COLO829 (cell line): ENCODE measurements around the gene SEMA6A.

Experiments
- DNase-seq: peaks from one replicate; pipeline ENCODE4 v3.0.0; 2012; ENCODE audit warnings: low spot score

SEMA6A gene

DNA sequence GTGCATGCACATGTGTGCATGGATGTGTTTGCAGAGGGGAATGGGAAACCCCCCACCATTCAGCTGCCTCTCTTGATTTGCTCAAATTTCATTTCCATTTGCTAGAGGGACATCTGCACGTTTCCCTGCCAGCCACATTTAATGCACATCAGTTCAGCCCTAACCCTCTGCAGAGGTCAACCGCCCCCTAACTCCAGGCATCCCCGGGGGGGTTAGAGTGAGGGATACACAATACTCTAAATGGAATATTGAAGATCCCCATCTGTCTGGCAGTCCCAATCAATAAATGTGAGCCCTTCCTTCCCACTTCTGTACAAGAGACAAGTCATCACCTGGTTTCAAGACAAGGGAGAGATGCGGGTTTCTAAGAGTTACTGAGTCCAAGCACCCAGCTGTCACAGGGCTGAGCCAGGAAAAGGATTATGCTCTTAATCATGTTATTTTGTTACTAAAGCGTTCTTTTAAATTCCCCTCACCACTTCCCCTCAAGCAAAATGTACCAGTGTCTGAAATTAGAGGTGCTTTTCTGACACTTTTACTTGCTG is 134.1 kb downstream of the SEMA6A start:
- no peak for DNase-seq

DNA sequence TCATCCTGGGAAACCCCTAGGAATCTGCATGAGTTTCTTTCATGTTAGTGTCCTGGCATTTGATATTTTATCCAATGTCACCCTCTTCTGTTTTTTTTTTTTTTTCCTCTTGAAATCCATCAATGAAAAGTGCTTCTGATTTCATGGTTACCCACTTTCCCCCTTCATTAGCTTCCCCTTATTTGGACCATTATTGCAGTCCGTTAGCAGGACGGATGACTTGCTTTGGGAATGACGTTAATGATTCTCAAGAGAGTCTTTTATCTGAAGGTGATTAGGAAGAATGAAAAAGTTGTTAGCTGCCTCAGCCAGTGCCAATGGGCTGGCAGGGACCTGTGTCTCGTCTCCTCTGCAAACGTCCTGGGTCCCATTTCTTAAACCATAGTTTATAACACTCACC is 134.7 kb downstream of the SEMA6A start:
- no peak for DNase-seq

DNA sequence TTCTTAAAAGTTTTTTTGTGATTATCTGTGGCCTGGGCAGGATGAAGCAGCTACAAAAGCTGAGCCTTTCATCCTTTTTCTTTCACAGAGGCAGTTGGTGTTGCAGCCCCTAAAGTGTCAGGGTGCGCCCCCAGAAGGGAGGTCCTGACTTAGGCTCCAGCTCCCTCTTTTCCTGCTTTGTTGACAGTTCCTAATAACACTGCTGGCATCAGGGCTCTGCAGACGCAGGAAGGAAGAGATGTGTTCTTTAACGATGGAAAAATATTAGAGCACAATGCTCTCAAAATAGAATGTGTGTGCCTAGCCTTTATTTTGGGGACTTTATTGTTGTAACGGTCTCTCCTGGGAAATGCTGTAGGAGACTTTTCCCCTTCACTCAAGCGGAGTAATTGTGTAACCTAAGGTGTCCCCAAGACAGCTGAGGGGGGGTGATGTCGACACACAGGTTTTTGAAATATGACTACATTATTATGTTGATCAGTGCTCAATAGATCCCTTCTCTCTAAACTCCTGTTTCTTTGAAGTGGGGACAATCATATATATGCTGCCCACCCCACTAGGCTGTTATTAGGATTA is 135.6 kb downstream of the SEMA6A start:
- DNase-seq = no peak

GRCh38 chr5:116437922-116438578 is 136.6 kb downstream of the SEMA6A start:
- no peak for DNase-seq

GRCh38 chr5:116437351-116437705 is 137.3 kb downstream of the SEMA6A start:
- no peak for DNase-seq

- no peak for DNase-seq
These were observed 137.8 kb downstream of the SEMA6A start for GRCh38 chr5:116436674-116437350.

DNA sequence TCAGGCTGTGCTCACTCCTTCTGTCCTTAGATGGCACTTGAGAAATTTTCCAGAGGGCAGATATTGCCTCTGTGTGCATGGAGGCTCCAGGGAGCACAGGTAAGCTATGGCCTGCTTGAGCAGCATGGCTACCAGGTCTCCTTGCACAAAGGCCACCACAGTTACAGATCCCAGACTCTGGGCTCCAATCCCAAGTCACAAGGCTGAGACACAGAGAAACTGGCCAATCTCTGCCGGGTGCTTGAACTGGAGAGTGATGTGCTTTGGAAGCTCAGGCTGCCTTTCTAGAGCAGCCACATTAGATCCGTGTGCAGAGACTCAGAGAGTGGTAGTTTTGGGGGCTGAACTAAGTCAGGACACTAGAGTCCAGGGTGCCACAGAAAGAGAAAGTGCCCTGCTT is 145.7 kb downstream of the SEMA6A start:
- no peak for DNase-seq

DNA sequence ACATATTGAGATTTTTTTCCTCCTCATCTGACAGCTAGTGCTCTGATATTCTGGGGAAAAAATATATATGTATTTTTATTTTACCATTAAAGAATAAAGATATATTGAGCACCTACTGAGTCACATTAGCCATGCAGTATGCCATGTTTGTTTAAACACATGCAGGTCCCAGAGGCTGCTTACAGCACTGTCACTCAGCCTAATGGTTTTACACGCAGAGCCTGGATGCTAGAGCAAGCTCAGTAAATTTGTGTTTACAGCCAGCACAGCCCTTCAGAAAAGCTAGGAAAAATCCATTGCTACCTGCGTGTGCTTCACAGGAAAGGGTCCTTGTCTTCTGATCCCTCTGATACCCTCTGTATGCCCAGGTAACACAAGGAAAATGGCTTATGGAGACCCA is 146.2 kb downstream of the SEMA6A start:
- DNase-seq = no peak

DNA sequence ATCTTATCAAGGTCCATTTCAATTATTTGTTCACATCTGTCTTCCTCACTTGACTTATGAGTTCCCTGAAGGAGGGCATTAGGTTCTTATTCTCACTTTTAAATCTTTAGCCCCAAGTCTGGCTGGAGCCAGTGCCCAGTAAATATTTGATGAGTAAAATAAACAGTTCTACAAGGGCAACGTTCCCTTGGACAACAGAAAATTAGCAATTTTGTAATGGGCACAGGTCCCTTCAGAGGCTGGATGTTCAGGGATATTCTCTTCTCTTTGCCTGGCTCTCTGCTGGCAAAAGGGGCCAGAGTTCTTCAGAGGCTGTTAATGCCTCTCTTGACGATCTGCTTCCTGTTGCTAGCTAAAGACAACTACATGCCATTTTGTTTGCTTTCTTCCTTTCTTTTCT is 149.7 kb downstream of the SEMA6A start:
- no peak for DNase-seq

DNA sequence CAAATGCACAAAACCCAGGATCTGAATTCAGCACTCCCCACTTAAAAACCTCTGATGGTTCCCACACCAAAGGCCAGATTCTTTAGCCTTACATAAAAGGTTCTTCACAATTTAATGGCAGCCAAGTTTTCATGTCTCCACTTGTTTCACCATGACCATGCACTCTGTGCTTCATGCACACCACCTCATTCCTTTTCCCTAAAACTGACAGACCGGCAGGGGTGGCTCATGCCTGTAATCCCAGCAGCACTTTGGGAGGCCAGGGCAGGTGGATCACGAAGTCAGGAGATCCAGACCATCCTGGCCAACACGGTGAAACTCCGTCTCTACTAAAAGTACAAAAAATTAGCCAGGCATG is 150.4 kb downstream of the SEMA6A start:
- DNase-seq = no peak

GRCh38 chr5:116423587-116424257 is 150.9 kb downstream of the SEMA6A start:
- no peak for DNase-seq

DNA sequence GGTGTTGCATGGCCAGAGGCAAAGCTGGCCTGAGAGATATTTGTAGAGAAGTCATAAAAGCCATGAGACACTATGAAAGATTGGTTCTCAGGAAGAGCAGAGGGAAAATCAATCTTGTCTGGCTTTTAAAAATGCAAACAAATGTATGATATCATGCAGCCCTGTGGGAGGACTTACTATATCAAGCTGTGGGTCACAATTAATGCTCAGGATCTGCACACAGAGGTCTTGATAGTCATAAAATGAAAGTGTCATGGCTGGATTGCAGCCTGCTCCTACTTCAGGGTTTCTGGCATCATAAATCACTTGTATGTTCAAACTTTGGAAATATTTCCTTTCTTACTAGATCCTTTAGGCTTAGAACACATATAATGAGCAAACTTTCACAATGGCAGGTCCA is 151.5 kb downstream of the SEMA6A start:
- DNase-seq = no peak

DNA sequence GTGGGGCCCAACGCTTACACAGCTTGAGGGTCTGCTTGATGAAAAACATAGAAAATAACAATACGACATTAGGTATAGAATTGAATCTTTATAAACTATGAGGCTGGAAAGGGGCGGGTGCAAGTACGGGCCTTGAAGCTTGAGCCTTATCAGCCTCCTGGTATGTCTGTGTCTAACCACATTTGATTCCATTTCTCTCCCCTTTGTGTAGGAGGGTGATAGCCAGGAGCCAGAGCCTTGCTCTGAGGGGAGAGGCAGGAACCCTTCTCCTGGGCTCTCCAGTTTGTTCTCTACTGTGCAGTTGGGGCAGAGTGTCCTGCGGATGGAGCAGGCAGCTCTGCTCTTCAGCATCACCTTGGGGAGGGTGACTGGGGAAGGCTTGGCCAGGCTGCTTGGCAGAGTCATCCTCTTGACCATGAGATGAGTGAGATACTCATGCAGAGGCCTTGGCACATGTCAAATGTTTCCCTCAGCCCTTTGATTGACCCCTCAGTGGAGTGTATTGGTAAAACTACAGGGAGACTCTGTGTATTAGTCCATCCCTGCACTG is 153.5 kb downstream of the SEMA6A start:
- DNase-seq = no peak

DNA sequence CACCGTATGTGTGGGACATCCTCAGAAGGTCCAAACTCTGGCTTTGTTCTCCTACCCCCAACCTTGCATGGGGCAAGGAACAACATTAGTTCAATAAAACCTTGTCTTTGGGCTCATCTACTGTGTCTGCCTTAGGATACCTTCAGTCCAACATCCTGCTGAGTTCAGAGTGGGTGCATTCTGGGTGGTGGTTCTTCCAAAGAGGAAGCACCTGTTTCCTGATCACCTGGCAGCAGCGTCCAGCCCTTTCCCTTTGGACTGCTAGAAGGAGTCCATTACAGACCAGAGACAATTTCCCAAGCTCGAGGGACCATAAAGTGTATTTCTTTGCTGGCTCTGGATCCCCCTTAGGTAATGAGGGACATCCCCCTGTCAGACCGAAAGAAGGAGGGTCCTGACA is 154.1 kb downstream of the SEMA6A start:
- DNase-seq = no peak

- no peak for DNase-seq
These were observed 155.4 kb downstream of the SEMA6A start for GRCh38 chr5:116419258-116419657.

GRCh38 chr5:116418774-116419173 is 155.8 kb downstream of the SEMA6A start:
- DNase-seq = no peak

GRCh38 chr5:116418016-116418415 is 156.6 kb downstream of the SEMA6A start:
- no peak for DNase-seq

DNA sequence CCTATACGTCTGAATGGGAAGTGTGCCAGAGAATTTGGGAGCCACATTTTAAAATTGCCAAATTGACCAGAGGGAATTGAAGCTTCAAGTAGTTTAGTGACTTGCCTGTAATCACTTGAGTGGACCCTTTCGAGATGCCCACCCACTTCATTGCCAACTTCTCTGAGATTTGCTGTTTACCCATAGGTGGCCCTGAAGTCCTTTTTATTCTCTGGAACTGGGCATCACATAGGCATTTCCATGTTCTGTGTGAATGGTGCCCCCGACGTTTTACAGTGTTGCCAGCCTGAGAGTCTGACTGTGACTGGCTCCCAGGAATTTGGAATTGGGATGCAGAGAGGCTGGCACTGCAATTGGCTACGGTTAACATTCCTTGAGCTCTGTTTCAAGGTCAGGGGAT is 158.6 kb downstream of the SEMA6A start:
- no peak for DNase-seq

DNA sequence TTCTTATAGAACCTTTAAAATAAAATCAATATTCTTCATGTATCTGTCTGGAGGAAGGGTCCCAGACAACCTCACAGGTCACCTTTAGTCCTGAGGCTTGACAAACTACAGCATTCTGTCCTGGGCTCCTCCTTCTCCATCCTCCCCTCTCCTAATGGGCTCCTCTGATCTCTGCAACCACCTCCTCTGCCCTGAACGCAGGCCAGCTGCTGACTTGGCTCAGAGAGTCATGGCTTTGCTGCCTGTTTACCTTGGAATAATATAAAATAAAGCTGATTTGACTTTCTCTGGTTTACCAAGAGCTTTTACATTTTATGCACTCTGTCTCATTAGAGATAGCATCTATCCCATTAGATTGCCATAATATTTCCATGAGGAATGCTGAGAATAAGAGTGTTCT is 159.4 kb downstream of the SEMA6A start:
- DNase-seq = no peak

DNA sequence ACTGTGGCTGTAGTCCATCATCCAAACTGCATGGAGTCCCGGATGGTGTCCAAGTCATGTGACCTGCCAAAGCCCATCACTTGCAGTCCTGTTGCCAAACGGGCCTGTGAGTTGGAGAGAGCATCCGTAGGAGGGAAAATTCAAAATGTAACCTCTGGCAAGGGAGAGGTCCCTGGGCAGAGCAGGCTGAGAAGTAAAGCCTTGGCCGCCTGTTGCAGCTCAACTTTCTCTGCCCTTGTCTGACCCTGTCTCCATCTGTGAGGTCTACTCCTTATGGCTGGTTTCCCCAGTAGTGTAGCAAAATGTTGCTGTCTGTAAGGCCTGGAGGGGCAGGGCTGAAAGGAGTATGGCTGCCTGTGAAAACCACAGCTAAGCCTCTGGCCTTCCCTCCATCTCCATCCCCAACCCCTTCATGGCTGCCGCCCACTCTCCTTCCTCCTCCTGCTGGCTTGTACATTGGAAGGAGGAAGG is 163.5 kb downstream of the SEMA6A start:
- DNase-seq = no peak

DNA sequence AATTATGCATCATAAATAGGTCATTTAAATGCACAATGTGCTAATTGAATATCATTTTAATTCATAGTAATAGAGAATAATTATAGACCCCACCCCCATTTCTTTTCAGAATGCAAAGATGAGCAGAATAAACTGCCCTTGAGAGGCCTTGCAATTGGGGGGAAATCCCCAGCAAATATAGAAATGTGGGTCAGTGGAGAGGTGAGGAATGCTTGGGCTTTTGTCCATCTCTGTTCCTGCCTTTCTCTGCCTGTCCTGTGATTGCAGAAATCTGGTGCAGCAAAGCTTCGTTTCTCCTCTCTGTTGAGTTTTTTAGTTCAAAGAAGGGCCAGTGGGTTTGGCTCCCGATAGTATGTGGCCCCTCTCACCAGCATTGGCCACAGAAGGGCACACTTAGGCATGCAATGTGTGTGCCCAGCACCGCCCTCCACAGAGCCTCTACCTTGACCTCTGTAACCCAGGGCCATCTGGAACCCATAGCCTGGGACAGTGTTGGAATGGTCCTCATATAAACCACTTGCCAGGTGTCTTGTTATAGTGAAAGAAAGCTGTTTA is 164.2 kb downstream of the SEMA6A start:
- DNase-seq = no peak

GRCh38 chr5:116409591-116410296 is 164.9 kb downstream of the SEMA6A start:
- DNase-seq = no peak
